Keratinocyte (primary cell): ENCODE measurements around the gene DGKZ.

Experiments used
- EZH2 ChIP-seq: IDR thresholded peaks from one replicate; pipeline ENCODE4 v1.6.1; 2012; ENCODE audit warnings: inconsistent platforms, mild to moderate bottlenecking, low read length, moderate library complexity
- TF ChIP-seq, protein P1 (sequence below), 3 experiments: IDR thresholded peaks in 1 of 3; conservative IDR thresholded peaks in 1 of 3; optimal IDR thresholded peaks in 1 of 3; 2 replicates in 2 of 3; 3 replicates in 1 of 3; pipeline versions ENCODE3 to v1.5.1; 2011; ENCODE audit warnings: low read length in 3 of 3, mild to moderate bottlenecking in 3 of 3, moderate library complexity in 2 of 3, control low read depth in 1 of 3, inconsistent platforms in 1 of 3; ENCODE audit not compliant: insufficient read depth in 2 of 3; ENCODE audit errors: extremely low read depth in 1 of 3

DNA sequence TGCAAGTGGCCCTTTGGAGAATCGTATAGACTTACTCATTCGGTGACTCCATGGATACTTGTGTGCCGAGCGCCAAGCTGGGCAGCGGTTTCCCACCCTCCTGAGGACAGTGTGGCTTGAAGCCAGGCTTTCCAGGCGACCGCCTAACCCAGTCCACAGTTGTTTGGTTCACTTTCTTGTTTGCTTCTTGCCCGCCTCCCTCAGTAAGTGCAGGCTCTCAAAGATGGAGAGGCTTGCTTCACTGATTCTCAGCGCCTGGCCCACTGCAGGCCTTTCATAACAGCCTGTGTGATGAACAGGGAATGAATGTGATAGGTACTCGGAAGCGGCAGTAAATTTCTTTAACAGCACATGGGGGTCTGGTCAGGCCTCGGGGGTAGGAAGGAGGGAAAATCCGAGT is 23.0 kb downstream of the DGKZ start:
- TF ChIP-seq, protein P1, sequence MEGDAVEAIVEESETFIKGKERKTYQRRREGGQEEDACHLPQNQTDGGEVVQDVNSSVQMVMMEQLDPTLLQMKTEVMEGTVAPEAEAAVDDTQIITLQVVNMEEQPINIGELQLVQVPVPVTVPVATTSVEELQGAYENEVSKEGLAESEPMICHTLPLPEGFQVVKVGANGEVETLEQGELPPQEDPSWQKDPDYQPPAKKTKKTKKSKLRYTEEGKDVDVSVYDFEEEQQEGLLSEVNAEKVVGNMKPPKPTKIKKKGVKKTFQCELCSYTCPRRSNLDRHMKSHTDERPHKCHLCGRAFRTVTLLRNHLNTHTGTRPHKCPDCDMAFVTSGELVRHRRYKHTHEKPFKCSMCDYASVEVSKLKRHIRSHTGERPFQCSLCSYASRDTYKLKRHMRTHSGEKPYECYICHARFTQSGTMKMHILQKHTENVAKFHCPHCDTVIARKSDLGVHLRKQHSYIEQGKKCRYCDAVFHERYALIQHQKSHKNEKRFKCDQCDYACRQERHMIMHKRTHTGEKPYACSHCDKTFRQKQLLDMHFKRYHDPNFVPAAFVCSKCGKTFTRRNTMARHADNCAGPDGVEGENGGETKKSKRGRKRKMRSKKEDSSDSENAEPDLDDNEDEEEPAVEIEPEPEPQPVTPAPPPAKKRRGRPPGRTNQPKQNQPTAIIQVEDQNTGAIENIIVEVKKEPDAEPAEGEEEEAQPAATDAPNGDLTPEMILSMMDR (optimal IDR thresholded peaks at IDR 0.05 in 1 of 3, IDR thresholded peaks at IDR 0.05 in 1 of 3, conservative IDR thresholded peaks at IDR 0.05 in 1 of 3; ENCODE audit: extremely low read depth in 1 of 3, insufficient read depth in 2 of 3, low read length in 3 of 3): no peak
- no peak for TF ChIP-seq EZH2
